HG03469 (cell line): ENCODE results near the gene WNT3A.

ENCODE experiments used
- ATAC-seq: cut with Tn5 transposase; IDR thresholded peaks from one replicate; pipeline ENCODE4 v1.9.1; 2021; ENCODE audit warnings: mild to moderate bottlenecking, moderate library complexity, moderate number of reproducible peaks; ENCODE audit not compliant: unreplicated experiment

WNT3A gene

GRCh38 chr1:228081578-228082213 lies 74.9 kb downstream of the WNT3A start:
- ATAC-seq: no peak

- ATAC-seq: peak; percentile 70
These were observed 75.6 kb downstream of the WNT3A start, which contains the start of gene ARF1 for GRCh38 chr1:228082214-228082917. Gene ARF1, plus strand, starts transcription at chr1:228082708. Its CDS starts 14,407 bp downstream, at chr1:228097115.

- ATAC-seq: peak; percentile 4
These were observed 76.4 kb downstream of the WNT3A start for GRCh38 chr1:228082918-228083870.

DNA sequence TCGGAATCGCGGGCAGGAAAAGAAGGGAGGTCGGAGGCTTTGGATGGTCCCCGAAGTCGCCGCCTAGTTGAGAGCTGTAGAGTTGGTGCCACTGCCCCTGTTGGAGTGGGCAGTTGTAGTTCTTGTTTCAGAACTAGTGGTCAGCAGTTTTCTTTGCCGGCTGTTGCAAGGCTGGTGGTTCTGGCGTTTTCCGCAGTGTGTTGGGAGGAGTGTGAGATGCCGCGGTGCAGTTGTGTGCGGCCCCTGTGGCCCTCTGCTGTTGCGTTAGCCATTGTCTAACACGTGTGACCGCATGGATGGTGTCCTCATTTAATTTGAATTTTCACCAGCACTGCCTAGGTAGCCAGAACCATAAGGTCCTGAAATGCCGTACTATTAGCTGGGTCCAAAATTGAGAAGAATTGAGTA lies 77.1 kb downstream of the WNT3A start:
- no peak for ATAC-seq

- ATAC-seq: no peak
These were observed 77.5 kb downstream of the WNT3A start for GRCh38 chr1:228084325-228084724.

- ATAC-seq: no peak
These were observed 78.0 kb downstream of the WNT3A start for GRCh38 chr1:228084797-228085196.

DNA sequence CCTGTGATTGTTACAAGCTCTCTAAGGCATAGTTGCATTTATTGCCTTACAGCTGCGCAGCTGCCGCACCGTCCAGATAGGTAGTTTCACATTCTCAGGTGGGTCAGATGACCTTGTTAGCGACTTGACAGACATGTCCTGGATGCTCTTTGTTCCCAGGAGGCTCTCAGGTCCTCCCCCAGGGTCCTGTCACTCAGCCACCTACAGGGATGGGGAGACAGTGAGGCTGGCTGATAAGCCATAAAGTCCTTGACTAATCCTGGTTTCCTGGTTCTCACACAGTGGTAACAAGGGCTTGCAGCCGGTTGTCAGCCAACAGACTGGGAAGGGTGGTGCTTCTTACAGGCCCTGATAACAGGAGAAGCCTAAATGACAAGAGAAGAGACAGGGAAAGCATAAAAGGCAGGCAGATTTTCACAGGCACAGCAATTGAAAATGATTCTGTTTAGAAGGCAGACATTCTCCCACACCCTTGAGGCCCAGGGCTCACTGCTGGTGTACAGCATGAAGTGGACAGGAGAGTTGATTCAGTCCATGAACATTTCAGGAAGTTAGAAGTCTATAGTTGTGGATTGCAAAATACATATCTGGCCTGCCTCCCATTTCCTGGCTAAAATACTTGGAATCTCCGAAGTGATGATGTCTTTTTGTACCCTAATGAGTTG lies 78.6 kb downstream of the WNT3A start:
- ATAC-seq: no peak

DNA sequence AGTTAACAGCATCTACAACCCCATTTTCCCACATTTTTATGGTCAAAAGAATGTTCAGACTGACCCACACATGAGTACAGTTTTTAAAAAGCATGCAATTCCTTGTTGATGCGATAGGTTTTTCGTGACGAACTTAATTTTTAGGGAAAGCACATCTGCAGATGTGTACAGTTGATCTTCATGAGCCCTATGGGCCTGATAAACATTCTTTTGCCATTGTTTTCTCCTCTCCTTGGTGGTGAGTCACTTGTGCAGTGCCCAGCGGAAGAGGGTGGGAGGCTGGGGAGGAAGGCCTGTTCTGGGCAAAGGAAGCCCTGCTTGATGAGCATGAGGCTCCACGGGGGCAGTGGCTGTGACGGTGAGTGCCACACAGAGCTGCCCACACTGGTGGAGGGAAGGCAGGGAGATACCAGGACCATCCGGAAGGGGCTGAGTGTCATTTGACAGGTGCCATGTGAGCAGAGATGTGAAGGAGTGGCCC lies 81.0 kb downstream of the WNT3A start:
- ATAC-seq: no peak

GRCh38 chr1:228088586-228089498 lies 82.0 kb downstream of the WNT3A start:
- ATAC-seq: no peak

DNA sequence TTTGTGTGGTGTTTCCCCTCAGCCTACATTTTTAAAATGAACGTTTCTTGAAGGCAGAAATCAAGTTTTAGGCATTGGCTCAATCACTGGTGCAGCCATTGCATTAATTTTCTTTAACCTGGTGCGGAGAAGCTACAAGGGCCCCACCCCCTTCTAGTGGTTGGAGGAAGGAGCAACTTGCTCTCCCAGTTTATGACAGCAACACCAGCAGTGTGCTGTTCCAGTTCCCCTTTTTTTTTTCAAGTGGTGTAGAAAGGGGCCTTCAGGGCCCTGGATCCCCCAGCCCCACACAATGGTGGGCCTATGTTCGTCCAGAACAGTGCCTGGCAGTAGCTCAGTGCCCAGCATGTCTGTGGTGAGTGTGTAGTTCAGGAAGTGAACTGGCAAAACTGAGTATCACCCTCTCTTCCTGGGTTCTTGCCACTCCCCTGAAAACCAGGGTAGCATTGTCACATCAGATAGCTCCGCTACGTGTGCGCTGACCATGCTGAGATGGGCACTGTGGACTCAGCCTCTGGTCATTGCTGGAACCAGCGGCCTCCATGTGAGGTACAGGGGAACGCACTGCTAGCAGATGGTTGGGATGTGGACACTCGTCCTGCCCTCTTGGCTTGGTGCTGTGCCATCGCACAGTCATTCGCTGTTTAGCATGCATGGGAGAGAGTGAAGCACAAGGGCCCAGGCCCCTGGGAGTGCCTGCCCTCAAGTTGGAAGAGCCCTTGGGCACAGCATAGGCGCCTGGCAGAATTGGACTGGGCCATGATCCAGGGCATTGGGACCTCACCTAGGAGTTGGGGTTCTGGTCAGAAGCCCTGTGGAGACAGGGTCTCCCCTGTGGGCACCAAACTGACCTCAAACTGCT lies 83.0 kb downstream of the WNT3A start:
- no peak for ATAC-seq

DNA sequence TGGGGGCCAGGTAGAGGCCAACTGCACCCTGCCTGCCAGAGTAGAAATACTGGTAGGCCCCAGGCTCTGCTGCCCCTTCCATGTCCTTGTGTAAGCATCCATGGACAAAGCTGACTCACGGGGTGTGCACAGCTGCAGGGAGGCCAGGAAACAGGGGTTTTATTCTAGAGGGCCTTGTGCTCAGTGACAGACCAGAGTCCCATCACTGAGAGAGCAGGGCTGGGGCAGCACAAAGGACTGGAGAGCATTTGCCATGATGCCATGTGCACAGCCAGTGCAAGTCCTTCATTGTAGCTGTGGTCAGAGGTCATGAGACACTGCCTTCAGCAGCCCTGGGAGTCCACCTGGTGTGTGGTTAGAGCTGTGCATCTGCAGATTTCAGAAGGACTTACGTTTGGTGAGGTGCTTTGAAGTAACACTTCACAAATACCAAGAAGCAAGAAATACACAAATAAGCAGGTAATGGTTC lies 83.8 kb downstream of the WNT3A start:
- ATAC-seq: no peak

DNA sequence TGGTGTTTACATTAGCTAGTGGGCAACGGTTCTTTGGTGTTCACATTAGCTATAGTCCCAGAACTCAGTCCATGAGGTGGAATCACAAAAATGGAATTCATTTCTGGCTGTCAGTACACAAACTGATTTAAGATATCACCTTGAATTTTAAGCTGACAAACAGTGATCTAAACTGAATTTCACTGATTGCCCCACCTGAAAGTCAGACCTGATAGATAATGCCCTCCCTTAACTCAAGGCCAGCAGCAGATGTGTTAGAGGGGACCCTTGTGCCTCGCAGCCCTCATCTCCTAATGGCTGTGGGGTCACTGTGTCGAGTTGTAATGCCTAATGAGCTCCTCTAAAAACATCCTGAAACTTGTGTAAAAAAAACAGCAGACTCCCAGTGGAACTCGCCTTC lies 84.3 kb downstream of the WNT3A start:
- no peak for ATAC-seq

DNA sequence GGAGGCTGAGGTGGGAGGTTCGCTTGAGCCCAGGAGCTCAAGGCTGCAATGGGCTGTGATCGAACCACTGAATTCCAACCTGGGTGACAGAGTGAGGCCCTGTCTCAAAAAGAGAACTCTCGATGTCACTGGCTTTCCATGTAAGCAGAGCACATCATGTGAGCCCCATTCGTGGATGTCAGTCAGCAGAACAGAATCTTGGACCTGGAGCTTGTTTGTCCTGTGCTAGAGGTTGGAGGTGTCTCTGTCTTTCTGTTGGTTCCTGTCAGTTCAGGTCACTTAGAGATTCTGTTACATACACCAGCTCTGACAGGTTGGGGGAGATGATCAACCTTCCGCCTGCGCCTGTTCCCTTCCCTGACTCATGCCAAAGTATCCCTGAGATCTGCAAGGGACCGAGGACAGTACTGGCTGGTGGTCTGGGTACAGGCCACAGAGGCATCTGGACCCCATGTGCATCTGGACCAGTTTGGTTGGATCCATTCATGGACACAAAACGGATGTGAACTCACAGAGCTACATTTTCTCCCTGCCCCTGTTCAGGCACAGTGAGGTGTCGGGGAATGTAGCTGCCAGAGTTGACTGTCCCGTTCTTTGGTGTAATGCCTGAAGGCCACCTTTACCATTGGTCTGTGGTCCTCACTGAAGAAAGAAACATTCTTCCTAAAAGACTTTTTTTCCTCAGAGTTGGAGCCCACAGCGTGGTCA lies 85.7 kb downstream of the WNT3A start:
- ATAC-seq: no peak

GRCh38 chr1:228093050-228093906 lies 86.5 kb downstream of the WNT3A start:
- ATAC-seq: no peak

GRCh38 chr1:228094432-228095016 lies 87.7 kb downstream of the WNT3A start:
- ATAC-seq: no peak

DNA sequence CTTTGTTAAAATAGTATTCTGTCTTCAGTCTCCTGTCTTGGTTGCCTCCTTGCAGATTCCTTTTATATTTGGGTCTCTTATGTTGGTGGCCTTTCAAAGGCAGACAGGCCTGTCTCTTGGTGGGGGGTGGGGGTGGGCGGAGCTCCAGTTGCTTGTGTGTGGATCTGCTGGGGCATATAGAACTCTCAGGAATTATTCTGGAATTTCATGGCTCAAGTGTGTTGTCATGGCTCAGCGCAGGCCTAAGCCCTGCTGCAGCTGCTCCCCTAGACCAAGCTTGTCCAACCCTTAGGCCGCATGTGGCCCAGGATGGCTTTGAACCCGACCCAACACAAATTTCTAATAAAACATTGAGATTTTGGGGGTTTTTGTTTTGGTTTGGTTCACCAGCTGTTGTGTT lies 88.4 kb downstream of the WNT3A start:
- ATAC-seq: no peak

DNA sequence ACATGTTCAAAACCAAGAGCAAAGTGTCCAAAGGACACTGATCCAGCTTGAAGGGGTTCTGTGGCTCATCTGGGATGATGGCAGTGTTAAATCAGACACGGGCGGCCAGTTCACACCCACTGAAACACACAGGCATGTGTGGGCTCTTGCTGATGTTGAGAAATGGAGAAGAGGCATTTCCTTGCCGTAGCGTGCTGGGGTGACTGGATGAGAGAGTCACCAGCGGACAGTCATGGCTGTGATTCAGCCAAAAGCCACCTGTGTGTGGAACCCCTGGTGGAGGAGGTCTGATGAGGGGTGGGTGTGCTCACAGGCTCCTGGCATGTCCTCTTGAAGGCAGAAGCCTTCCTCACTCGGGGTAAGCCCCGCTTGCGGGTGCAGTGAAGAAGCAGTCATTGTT lies 89.1 kb downstream of the WNT3A start:
- ATAC-seq: no peak
